Caco-2 (cell line): Measurements from ENCODE around the gene CCT4. TPM values are rescaled to one million over a fixed set of nuclear protein-coding genes. Genes with fewer than 3 reads are reported as not detected.

Experiments used
- BruUV-seq: library from RNA; stranded (reverse); fragments of 400-500 nt; replicated peaks from 2 replicates; lab custom pipeline; 2021; lab: Mats Ljungman, UMichigan
- CTCF ChIA-PET: fragments of 300-600 bp; sonication (Branson Sonifier 250); formaldehyde crosslinking; loops from one replicate; lab custom pipeline; 2022; ENCODE audit warnings: antibody characterized with exemption; lab: Charles Lee
- POLR2A ChIA-PET: fragments of 300-600 bp; sonication (Branson Sonifier 250); formaldehyde crosslinking; loops from one replicate; lab custom pipeline; 2022; ENCODE audit warnings: antibody characterized with exemption; lab: Charles Lee
- DNase-seq, 2 experiments: peaks; one replicate each; pipeline versions ENCODE4 v3.0.0 to v3.0.0-alpha.2; 2020 to 2022
- H3K27me3 ChIP-seq: replicated peaks from 2 replicates; pipeline ENCODE4 v1.6.0; 2011; ENCODE audit warnings: low read length; ENCODE audit not compliant: control insufficient read depth, insufficient read depth
- H3K36me3 ChIP-seq: 2 replicates; pipeline ENCODE4 v1.5.1; 2011; ENCODE audit warnings: low read length; ENCODE audit not compliant: control insufficient read depth, insufficient read depth
- H3K4me1 ChIP-seq: fragments of 250-450 bp; sonication (Bioruptor Pico); 2 replicates; pipeline ENCODE4 v1.5.1; 2020; ENCODE audit warnings: mild to moderate bottlenecking
- H3K4me3 ChIP-seq: 2 replicates; pipeline ENCODE4 v1.5.1; 2011; ENCODE audit warnings: low read depth, mild to moderate bottlenecking, control low read depth, low read length
- H3K9me3 ChIP-seq: fragments of 250-450 bp; sonication (Bioruptor Pico); 2 replicates; pipeline ENCODE4 v1.5.1; 2020; ENCODE audit warnings: mild to moderate bottlenecking, moderate library complexity
- H3K27ac Mint-ChIP-seq: one replicate; pipeline ENCODE4 v1.8.0; 2022; ENCODE audit warnings: mixed read lengths; ENCODE audit not compliant: unreplicated experiment
- H3K27me3 Mint-ChIP-seq: one replicate; pipeline ENCODE4 v1.8.0; 2022; ENCODE audit warnings: mixed read lengths; ENCODE audit not compliant: insufficient read depth, unreplicated experiment
- H3K36me3 Mint-ChIP-seq: one replicate; pipeline ENCODE4 v1.8.0; 2022; ENCODE audit warnings: mild to moderate bottlenecking, mixed read lengths; ENCODE audit not compliant: insufficient read depth, unreplicated experiment
- H3K4me1 Mint-ChIP-seq: one replicate; pipeline ENCODE4 v1.8.0; 2022; ENCODE audit warnings: low read depth, mixed read lengths; ENCODE audit not compliant: unreplicated experiment
- H3K4me3 Mint-ChIP-seq: one replicate; pipeline ENCODE4 v1.8.0; 2022; ENCODE audit warnings: mild to moderate bottlenecking, moderate library complexity, mixed read lengths; ENCODE audit not compliant: unreplicated experiment
- H3K9me3 Mint-ChIP-seq: one replicate; pipeline ENCODE4 v1.8.0; 2022; ENCODE audit warnings: mixed read lengths; ENCODE audit not compliant: unreplicated experiment
- intact Hi-C: fragments of 100-400 bp; cut with micrococcal nuclease; formaldehyde crosslinking; loops from one replicate; pipeline ENCODE4 v1.10.0; 2022; ENCODE audit not compliant: unreplicated experiment
- total RNA-seq: library from RNA; stranded (reverse); gene quantifications from 2 replicates; pipeline ENCODE4 v1.2.3, GENCODE V29; 2022
- TF ChIP-seq, protein P1 (sequence below), 2 experiments: fragments of 200-600 bp in 1 of 2; IDR thresholded peaks; 1 replicate in 1 of 2; 2 replicates in 1 of 2; pipeline versions ENCODE4 v1.5.1 to v1.8.0; 2011 to 2022; ENCODE audit warnings: antibody characterized with exemption in 1 of 2, control low read depth in 1 of 2, inconsistent platforms in 1 of 2, low read depth in 1 of 2, low read length in 1 of 2, mild to moderate bottlenecking in 1 of 2, moderate library complexity in 1 of 2; ENCODE audit not compliant: insufficient read depth in 1 of 2, severe bottlenecking in 1 of 2, unreplicated experiment in 1 of 2

Gene CCT4
- total RNA-seq, 1 experiment from 2014 or later: 307 TPM

GRCh38 chr2:61832183-61832841 lies 56.1 kb downstream of the CCT4 start:
- H3K27ac Mint-ChIP-seq: no peak overlapping the region
- ChIA-PET CTCF (no interaction called here), POLR2A (interaction anchor here (0.7 kb wide), 1 partner anchor 16 kb away, joined by 4 read pairs; no protein-coding TSS in a partner anchor)
- H3K36me3 ChIP-seq: no peaks in the 10 kb centered on the region
- intact Hi-C loops: no loop called here
- no peak for DNase-seq
- no peaks in the 10 kb centered on the region for H3K9me3 ChIP-seq
- peaks cover 10% of the 10 kb centered on the region for H3K9me3 Mint-ChIP-seq
- no peaks in the 10 kb centered on the region for H3K4me1 Mint-ChIP-seq
- no peaks in the 10 kb centered on the region for H3K27me3 Mint-ChIP-seq
- TF ChIP-seq, protein P1, sequence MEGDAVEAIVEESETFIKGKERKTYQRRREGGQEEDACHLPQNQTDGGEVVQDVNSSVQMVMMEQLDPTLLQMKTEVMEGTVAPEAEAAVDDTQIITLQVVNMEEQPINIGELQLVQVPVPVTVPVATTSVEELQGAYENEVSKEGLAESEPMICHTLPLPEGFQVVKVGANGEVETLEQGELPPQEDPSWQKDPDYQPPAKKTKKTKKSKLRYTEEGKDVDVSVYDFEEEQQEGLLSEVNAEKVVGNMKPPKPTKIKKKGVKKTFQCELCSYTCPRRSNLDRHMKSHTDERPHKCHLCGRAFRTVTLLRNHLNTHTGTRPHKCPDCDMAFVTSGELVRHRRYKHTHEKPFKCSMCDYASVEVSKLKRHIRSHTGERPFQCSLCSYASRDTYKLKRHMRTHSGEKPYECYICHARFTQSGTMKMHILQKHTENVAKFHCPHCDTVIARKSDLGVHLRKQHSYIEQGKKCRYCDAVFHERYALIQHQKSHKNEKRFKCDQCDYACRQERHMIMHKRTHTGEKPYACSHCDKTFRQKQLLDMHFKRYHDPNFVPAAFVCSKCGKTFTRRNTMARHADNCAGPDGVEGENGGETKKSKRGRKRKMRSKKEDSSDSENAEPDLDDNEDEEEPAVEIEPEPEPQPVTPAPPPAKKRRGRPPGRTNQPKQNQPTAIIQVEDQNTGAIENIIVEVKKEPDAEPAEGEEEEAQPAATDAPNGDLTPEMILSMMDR (IDR thresholded peaks at IDR 0.05; ENCODE audit: insufficient read depth in 1 of 2, low read depth in 1 of 2, low read length in 1 of 2, severe bottlenecking in 1 of 2, unreplicated experiment in 1 of 2): no peak
- H3K4me1 ChIP-seq: no peaks in the 10 kb centered on the region
- H3K4me3 Mint-ChIP-seq: no peak overlapping the region
- no peak overlapping the region for H3K4me3 ChIP-seq
- H3K27me3 ChIP-seq: no peaks in the 10 kb centered on the region
- BruUV-seq: no TSS peak
- no peaks in the 10 kb centered on the region for H3K36me3 Mint-ChIP-seq

- Mint-ChIP-seq H3K4me3 (no peak overlapping the region), H3K4me1 (no peaks in the 10 kb centered on the region), H3K9me3 (no peaks in the 10 kb centered on the region), H3K27ac (no peak overlapping the region), H3K36me3 (no peaks in the 10 kb centered on the region), H3K27me3 (peaks cover 2% of the 10 kb centered on the region)
- H3K4me1 ChIP-seq: no peaks in the 10 kb centered on the region
- intact Hi-C loops: no loop called here
- CTCF ChIA-PET: no interaction called here
- BruUV-seq: no TSS peak
- TF ChIP-seq, protein P1 (IDR thresholded peaks at IDR 0.05; ENCODE audit: insufficient read depth in 1 of 2, low read depth in 1 of 2, low read length in 1 of 2, severe bottlenecking in 1 of 2, unreplicated experiment in 1 of 2): no peak
- no peak overlapping the region for H3K4me3 ChIP-seq
- no peak for DNase-seq
- H3K9me3 ChIP-seq: no peaks in the 10 kb centered on the region
- H3K36me3 ChIP-seq: no peaks in the 10 kb centered on the region
- no peaks in the 10 kb centered on the region for H3K27me3 ChIP-seq
- POLR2A ChIA-PET: no interaction called here
Measured at GRCh38 chr2:61822255-61822654, 66.2 kb downstream of the CCT4 start.

Other genes with a start within 250 kb of the CCT4 start
- gene FAM161A, start 34.6 kb downstream of the CCT4 start, total RNA-seq: 9.1 and 9.8 TPM in 2 replicates
- gene COMMD1, start 17.0 kb upstream of the CCT4 start, total RNA-seq: 50.0 and 56.7 TPM in 2 replicates